Lower leg skin (tissue), 4 donors: ENCODE measurements around the gene CYP2U1. TPM values are rescaled to one million over a fixed set of nuclear protein-coding genes. Genes with fewer than 3 reads are reported as not detected.
"Not testable (repeated sequence)": the region's sequence is repeated elsewhere in the genome, so short reads cannot be mapped to it uniquely, and the experiment has no call there.

Experiments used
- DNase-seq, 2 donors: peaks; one replicate each; pipeline ENCODE4 v3.0.0-alpha.2; 2019; ENCODE audit warnings: low spot score in 2 of 2
- H3K4me3 ChIP-seq: fragments of 200-600 bp; sonication (generic); 2 replicates; pipeline ENCODE4 v1.5.1; 2017; ENCODE audit warnings: mild to moderate bottlenecking, low read depth; ENCODE audit not compliant: poor library complexity, severe bottlenecking
- CTCF ChIP-seq, 3 donors: fragments of 450-650 bp; IDR thresholded peaks; one replicate each; pipeline ENCODE4 v1.5.1; 2016; ENCODE audit warnings: antibody characterized with exemption in 3 of 3, mild to moderate bottlenecking in 3 of 3, moderate library complexity in 2 of 3
- POLR2A ChIP-seq, 2 donors: fragments of 450-650 bp; IDR thresholded peaks; one replicate each; pipeline ENCODE4 v1.6.1; 2016 to 2017; ENCODE audit warnings: antibody characterized with exemption in 2 of 2, mild to moderate bottlenecking in 1 of 2, moderate library complexity in 1 of 2
- WGBS, 2 donors: methylation state at CpG; one replicate each; pipeline ENCODE4 v1.1.5; 2018; 5-methylcytosine and 5-hydroxymethylcytosine counted together
- intact Hi-C: fragments of 100-400 bp; cut with DNase I; formaldehyde crosslinking; loops from one replicate; pipeline ENCODE4 v1.15.0; 2023; ENCODE audit warnings: low total_unique reads
- total RNA-seq, 4 donors: library from RNA; depleted of rRNA; stranded (reverse); fragments of >200 nt; gene quantifications; one replicate each; pipeline ENCODE4 v1.1.0, GENCODE V29; 2016

CYP2U1 gene
- total RNA-seq, 4 donors from 2014 or later, result 2.2 to 5.8 (median 4.8) TPM

DNA sequence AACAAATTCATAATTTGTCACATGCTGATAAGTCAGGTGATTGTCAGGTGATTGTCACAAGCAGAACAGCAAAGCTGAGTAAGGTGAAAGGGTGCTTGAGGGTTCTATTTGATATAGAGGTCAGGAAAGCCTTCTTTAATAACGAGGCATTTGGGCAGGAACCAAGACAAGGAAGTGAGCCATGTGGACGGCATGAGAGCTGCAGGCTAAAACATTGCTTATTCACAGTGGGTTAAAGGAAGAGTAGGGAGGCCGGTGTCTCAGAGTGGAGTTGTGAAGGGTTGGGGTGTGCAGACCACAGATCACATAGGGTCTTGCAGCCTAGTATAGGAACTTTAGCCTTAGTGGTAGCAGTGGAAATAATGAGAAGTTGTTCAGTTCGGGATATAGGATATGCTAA is 31.3 kb upstream of the CYP2U1 start:
- 76 to 86% methylated on average over 4 of the region's 4 CpGs for WGBS, 2 donors
- H3K4me3 ChIP-seq, result no peak overlapping the region
- no peak for DNase-seq
- TF ChIP-seq CTCF (IDR thresholded peaks at IDR 0.05) (no peak), POLR2A (IDR thresholded peaks at IDR 0.05) (no peak)
- intact Hi-C loops, result no loop called here

GRCh38 chr4:107900508-107900907 is 30.8 kb upstream of the CYP2U1 start:
- TF ChIP-seq CTCF (IDR thresholded peaks at IDR 0.05) (no peak), POLR2A (IDR thresholded peaks at IDR 0.05) (no peak)
- intact Hi-C loops, result no loop called here
- H3K4me3 ChIP-seq, result no peak overlapping the region
- 94% methylated on average over 3 of the region's 3 CpGs for WGBS, 2 donors
- no peak for DNase-seq

DNA sequence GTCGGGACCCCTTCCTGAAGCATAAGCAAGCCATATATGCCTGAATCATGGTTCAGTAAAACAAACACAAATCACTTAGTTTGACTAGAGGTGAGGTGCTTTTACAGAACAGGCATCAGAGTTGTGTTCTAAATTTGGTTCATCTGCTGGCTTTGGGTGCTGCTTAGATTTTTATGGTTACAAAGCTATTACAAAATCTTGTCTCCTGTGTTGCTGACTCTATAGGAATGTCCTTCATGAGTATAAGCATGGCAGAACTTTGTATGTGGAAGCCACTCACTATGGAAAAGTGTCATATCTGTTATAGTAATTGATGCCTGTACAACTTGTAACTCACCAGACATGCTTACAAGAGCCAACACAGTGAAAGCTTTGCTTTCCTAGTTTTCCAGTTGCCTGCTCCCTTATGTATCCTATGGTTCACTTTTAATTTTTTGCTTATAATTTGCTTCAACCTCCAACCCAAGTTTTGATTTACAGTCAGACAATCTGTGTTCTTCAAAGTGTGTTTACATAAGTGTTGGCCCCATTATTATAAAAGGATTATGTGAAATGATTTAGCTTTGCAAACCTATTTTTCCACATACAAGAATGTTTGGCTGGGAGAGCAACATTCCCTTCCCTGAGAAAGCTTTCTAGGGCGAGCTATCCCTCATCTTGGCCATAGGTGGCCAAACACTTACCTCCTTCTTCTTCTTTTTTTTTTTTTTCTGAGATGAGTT is 30.0 kb upstream of the CYP2U1 start:
- 87 to 94% methylated on average over 2 of the region's 2 CpGs for WGBS, 2 donors
- no peak for DNase-seq
- H3K4me3 ChIP-seq, result no peak overlapping the region
- TF ChIP-seq POLR2A (IDR thresholded peaks at IDR 0.05) (no peak), CTCF (IDR thresholded peaks at IDR 0.05) (no peak)
- intact Hi-C loops, result no loop called here

- H3K4me3 ChIP-seq, result no peak overlapping the region
- intact Hi-C loops, result no loop called here
- WGBS, 2 donors, result 70 to 76% methylated on average over 2 of the region's 2 CpGs
- TF ChIP-seq CTCF (IDR thresholded peaks at IDR 0.05), result no peak
- TF ChIP-seq POLR2A (IDR thresholded peaks at IDR 0.05), result no peak
- DNase-seq, result no peak
Measured at GRCh38 chr4:107902715-107903114, 28.6 kb upstream of the CYP2U1 start.

DNA sequence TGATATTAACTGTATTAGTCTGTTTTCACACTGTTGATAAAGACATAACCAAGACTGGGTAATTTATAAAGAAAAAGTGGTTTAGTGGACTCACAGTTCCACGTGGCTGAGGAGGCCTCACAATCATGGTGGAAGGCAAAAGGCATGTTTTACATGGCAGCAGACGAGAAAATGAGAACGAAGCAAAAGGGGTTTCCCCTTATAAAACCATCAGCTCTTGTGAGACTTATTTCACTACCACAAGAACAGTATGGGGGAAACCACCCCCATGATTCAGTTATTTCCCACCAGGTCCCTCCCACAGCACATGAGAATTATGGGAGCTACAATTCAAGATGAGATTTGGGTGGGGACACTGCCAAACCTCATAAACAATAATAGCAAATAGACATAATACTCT is 26.3 kb upstream of the CYP2U1 start:
- intact Hi-C loops, DNase-seq, H3K4me3 ChIP-seq: not testable (repeated sequence)
- WGBS, 2 donors, result 89 to 90% methylated on average over 3 of the region's 3 CpGs

- 92 to 95% methylated on average over 4 of the region's 4 CpGs for WGBS, 2 donors
- TF ChIP-seq POLR2A (IDR thresholded peaks at IDR 0.05), result no peak
- TF ChIP-seq CTCF (IDR thresholded peaks at IDR 0.05), result no peak
- H3K4me3 ChIP-seq, result no peak overlapping the region
- no peak for DNase-seq
- intact Hi-C loops, result no loop called here
Measured at GRCh38 chr4:107906458-107907100, 24.8 kb upstream of the CYP2U1 start.
